GM12891 (cell line): ENCODE data around the gene PANX2.

ENCODE experiments used
- DNase-seq: peaks from one replicate; pipeline ENCODE4 v3.0.0; 2011; ENCODE audit warnings: low spot score; ENCODE audit not compliant: insufficient read length
- FAIRE-seq: peaks from 2 replicates; lab custom pipeline; 2011; peaks lifted over from hg19 to GRCh38; lab: Jason Lieb, UNC
- PAX5 ChIP-seq: IDR thresholded peaks from 2 replicates; pipeline ENCODE4 v1.6.1; 2011; ENCODE audit warnings: low read length, moderate library complexity, mild to moderate bottlenecking; ENCODE audit not compliant: insufficient read depth, severe bottlenecking
- POLR2A ChIP-seq: IDR thresholded peaks from 2 replicates; pipeline ENCODE4 v1.6.1; 2011; ENCODE audit warnings: low read depth, low read length, control low read depth
- POLR2AphosphoS5 ChIP-seq: IDR thresholded peaks from 2 replicates; pipeline ENCODE4 v1.6.1; 2011; ENCODE audit warnings: low read depth, low read length, control low read depth
- POU2F2 ChIP-seq: IDR thresholded peaks from 2 replicates; pipeline ENCODE4 v1.6.1; 2011; ENCODE audit warnings: low read depth, mild to moderate bottlenecking, control low read depth, low read length, moderate library complexity
- SPI1 ChIP-seq: IDR thresholded peaks from 2 replicates; pipeline ENCODE4 v1.6.1; 2011; ENCODE audit warnings: low read depth, low read length, control low read depth
- TAF1 ChIP-seq: IDR thresholded peaks from 2 replicates; pipeline ENCODE4 v1.6.1; 2011; ENCODE audit warnings: low read depth, low read length, control low read depth

The PANX2 gene

DNA sequence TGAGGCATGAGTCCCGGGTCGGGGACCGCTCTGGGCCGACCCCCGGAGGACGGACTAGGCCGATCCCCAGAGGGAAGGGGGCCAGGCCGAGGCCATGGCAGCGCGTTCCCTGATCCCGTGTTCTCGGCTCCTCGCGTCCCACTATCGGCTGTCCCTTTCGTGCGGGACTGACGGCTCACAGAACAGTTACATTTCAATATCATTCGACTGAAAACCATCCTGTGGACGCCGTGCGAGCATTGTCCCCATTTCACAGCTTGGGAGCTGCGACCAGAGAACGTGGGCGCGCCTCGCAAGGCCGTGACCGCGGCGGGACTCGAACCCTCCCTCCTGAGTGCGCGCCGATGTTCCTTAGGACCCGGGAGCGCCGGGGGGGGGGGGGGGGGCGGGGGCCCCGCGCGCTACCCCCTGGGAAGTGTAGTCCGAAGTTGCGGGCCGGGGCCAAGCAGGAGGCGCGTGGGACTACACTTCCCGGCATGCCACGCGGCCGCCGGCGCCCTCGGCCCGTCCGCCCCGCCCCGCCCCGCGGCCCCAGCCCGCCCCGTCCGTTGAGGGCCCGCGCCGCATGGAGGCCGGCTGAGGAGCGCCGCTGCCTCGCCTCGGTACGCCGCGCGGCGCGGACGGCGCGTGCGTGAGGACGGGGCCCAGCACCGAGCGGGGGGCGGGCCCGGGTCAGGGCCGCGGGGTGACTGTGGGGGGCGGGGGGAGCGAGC is 15.0 kb downstream of the PANX2 start, which contains the start of gene TRABD:
Gene TRABD (plus strand): TSS at position 539 of the 713 bp plus-strand sequence. CDS start 7,148 bp downstream, outside the sequence.
- DNase-seq: peak; percentile 98
- TF ChIP-seq PAX5 (no peak), SPI1 (no peak), POLR2A (no peak), TAF1 (no peak), POU2F2 (no peak), POLR2AphosphoS5 (no peak)
- peak; percentile 94 for FAIRE-seq

DNA sequence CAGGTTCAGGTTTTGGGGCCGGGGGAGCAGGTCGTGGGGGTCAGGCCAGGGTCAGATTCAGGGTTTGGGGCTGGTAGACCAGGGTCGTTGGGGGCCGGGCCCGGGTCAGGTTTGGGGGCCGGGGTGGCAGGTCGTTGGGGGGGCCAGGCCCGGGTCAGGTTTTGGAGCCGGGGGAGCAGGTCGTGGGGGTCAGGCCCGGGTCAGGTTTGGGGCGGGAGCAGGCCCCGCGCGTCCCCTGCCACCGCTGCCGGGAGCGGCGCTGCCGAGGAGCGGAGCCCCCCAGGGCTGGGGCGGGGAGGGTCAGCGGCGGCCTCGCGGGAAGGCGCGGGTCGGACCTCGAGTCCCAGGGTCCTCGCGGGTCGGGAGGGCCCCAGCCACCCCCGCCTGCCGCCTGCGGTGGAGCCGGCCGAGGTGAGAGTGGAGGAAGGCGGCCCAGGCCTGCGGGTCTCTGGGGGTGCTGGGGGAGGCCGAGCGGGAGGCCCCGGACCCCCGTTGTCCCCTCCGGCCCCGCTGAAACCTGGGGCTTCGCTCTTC is 15.7 kb downstream of the PANX2 start:
- DNase-seq (no peak), FAIRE-seq (no peak)
- TF ChIP-seq TAF1: no peak
- no peak for TF ChIP-seq SPI1
- no peak for TF ChIP-seq POLR2AphosphoS5
- TF ChIP-seq POLR2A: no peak
- TF ChIP-seq PAX5: no peak
- TF ChIP-seq POU2F2: no peak

DNA sequence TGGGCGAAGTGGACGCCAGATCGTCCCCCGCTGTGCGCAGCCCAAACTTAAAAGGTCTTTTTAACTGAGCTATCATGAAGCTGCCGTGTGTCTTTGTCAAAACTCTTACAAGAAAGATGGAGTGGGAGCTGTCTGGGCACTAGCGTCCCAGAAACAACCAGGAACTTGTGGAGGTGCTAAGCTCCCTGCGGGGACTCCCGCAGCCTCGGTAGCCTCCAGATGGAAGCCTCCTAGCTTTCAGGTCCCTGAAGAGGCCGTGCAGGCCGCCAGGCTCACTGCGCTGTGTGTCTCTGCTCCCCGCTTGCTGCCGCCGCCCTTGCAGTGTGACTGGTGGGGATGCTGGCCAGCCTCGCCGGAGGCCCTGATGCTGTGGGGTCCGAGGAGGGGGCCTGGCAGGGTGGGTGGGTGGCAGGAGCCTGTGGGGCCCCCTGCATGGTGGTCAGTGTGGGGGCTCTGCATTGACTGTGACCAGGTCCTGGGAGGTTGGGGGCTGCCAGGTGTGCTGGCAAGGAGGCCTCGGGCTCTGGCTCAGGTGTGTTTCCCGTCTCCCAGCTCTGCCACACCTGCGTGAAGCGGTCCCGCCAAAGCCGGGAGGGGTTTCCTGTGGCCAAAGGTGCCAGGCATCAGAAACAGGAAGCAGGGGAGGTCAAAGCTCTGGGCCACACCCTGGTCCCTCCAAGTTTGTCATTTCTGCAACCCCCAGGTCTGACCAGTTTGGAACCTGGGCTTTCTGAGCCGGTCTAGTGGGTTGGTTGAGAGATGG is 16.4 kb downstream of the PANX2 start:
- TF ChIP-seq POU2F2 (no peak), SPI1 (0 out of 2 replicates have a peak, but pooled peaks have one; percentile 15)
- no peak for DNase-seq
- FAIRE-seq: peak; percentile 64

DNA sequence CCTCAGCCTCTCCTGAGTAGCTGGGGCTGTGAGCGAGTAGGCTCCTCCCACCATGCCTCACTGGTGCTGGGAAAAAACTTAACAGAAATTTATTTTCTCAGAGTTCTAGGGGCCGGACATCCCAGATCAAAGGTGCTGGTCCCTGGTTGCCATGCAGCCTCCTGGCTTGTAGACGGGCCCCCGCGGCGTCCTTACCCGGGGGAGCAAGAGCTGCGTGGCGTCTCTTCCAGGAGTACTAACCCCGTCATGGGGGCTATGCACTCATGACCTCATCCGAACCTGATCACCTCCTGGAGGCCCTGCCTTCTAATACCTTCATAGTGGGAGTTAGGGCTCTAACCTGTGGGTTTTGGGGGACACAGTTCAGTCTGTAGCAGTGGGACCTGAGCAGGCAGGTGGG is 17.8 kb downstream of the PANX2 start:
- DNase-seq (no peak), FAIRE-seq (no peak)
- TF ChIP-seq POLR2AphosphoS5: no peak
- no peak for TF ChIP-seq PAX5
- TF ChIP-seq POLR2A: no peak
- TF ChIP-seq POU2F2: no peak
- TF ChIP-seq SPI1: no peak
- no peak for TF ChIP-seq TAF1

DNA sequence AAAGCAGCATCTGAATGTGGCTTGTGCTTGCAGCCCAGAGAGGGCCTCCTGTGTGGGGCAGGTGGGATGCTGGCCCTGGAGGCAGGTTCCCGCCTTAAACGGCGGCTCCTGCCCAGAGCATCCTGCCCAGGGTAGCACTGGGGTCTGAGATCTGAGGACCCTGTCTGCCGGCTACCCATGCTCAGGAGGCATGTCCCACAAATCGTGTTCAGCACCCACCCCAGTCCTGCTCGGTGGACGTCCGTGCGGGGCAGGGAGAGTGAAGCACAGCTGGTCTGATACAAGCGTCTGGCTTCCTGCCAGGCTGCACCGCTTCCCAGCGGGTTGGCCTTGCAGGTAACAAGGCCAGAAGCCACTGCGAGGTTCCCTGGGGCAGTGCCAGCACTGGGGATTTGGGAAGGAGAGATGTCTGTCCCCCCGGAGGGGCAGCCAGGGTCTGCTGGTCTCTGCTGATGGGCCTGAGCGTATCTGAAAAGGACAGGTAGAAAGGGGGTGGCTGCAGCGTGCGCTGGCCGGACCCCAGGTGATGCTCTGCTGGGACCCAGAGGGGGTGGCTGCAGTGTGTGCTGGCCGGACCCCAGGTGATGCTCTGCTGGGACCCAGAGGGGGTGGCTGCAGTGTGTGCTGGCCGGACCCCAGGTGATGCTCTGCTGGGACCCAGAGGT is 18.8 kb downstream of the PANX2 start:
- peak; percentile 57 for FAIRE-seq
- no peak for TF ChIP-seq SPI1
- no peak for TF ChIP-seq POU2F2
- TF ChIP-seq POLR2A: 0 out of 2 replicates have a peak, but pooled peaks have one; percentile 34
- DNase-seq: no peak

DNA sequence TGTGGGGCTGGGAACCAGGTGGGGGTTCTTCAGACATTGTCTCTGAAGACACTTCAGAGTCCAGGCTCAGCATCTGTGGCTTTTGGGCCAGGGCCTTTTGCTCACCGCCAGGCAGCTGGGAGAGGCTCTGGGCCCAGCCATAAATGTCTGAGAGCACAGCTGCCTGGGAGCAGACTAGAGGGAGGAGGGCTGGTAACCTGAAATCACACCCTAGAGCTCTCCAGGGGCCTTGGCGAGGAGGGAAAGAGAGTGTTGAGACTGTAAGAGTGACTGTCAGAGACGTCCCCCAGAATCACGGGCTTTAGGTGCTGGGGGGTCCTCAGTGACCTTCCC is 19.3 kb downstream of the PANX2 start:
- FAIRE-seq (no peak), DNase-seq (no peak)
- no peak for TF ChIP-seq TAF1

DNA sequence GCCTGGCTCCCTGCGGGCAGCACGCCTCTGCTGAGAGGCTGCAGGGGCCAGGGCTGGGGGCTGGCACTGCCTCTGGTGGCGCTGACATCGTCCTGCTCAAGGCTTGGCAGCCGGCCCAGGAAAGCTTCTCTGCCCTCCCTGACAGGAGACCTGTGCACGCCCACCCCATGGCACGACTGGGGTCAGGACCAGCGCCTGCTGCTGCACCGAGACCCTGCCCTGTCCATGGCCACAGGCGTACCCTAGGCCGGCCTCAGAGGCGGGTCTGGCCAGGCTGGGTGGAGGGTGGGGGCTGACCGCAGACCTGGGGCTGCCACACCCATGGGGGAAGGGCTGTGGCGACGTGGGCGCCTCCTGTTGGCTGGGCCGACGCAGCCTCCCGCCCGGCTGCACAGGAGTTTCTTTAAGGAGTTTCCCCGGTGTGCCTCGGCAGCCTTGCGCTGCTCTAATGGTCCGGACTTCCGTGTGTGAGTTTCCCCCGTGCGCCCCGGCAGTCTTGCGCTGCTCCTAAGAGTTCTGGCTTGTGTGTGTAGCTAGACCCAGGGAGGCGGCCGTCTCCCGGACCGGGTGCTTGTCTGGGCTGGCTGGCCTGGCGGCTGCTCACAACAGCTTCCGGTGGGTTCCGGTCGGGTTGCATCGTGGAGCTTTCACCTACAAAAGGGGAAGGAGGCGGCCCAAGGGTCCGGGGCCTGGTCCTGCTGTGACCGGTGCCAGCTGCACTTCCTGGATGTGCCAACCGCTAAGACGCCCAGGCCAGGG is 19.8 kb downstream of the PANX2 start:
- DNase-seq: peak; percentile 78
- TF ChIP-seq POU2F2: 0 out of 2 replicates have a peak, but pooled peaks have one; percentile 33
- peak; percentile 28 for TF ChIP-seq SPI1
- TF ChIP-seq PAX5: peak; percentile 73
- TF ChIP-seq TAF1: peak; percentile 86
- peak; percentile 68 for TF ChIP-seq POLR2A
- peak; percentile 90 for TF ChIP-seq POLR2AphosphoS5
- FAIRE-seq: peak; percentile 99

DNA sequence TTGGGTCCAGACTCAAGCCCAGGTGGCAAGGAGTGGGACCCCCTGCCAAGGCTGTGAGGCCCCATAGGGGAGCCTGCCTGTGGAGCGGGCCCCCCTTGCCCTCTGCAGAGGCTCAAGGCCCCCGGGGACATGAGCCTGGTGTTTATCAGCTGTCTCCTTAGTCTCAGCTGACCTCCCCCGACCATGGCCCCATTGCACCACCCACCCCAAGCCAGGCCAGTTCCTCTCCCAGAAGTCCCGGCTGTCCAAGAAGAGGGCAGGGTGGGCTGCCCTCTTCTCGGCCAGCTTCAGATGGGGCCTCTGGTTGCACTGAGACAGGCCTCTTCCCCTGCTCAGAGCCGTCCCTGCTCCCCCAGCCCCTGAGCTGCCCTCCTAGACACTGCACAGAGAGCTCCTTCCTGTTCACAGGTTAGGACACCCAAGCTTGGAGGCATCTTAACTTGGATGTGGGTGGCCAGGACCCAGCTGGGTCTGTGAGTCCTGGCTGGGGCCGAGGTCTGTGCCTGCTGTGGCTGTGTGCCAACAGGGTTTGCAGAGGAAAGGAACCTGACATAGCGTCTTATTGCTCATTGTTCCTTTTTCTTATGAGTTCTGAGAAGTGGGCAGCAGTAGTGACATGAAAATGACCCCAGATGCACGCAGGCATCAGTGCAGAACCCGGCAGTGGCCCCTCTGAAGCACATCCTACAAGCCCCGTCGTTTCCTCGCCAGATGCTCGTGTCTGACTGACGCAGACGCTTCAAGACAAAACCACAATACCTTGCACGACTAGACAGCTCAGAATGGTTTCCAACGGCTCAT is 20.6 kb downstream of the PANX2 start:
- TF ChIP-seq POU2F2 (no peak; the same call in none of the 2 replicates), POLR2A (peak; percentile 80), POLR2AphosphoS5 (peak; percentile 89), TAF1 (peak; percentile 21), SPI1 (peak; percentile 47), PAX5 (peak; percentile 92)
- DNase-seq (no peak), FAIRE-seq (no peak)
